ENCODE data around the gene PRSS33. TPM values are rescaled to one million over a fixed set of nuclear protein-coding genes. Genes with fewer than 3 reads are reported as not detected.
A peak's percentile ranks its signal among the peaks of the same experiment; 100 is the strongest.

Gene PRSS33, protein sequence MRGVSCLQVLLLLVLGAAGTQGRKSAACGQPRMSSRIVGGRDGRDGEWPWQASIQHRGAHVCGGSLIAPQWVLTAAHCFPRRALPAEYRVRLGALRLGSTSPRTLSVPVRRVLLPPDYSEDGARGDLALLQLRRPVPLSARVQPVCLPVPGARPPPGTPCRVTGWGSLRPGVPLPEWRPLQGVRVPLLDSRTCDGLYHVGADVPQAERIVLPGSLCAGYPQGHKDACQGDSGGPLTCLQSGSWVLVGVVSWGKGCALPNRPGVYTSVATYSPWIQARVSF
- total RNA-seq, result not detected in 2 replicates

DNA sequence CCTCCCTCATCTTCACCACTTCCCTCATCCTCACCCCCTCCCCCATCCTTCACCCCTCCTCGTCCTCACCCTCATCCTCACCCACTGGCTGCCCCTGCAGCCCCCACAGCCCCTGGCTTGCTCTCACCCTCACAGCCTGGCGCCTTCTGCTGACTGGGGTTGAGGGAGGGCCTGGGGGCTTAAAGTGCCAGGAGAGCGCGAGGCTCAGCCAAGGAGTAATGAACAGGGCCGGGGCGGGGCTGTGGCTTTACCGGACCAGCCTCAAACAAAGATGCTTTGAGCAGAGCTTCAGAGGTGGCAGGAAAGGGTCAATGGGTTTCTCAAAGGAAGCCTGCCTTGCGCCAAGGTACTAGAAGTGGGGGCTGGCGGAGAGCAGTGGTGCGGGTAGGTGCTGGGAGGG lies at the start of gene PRSS33:
TSS of gene PRSS33 (minus strand) at position 155 of the 400 bp plus-strand sequence. CDS start 1,013 bp downstream, outside the sequence.
- FAIRE-seq, result no peak
- TF ChIP-seq, protein P1, sequence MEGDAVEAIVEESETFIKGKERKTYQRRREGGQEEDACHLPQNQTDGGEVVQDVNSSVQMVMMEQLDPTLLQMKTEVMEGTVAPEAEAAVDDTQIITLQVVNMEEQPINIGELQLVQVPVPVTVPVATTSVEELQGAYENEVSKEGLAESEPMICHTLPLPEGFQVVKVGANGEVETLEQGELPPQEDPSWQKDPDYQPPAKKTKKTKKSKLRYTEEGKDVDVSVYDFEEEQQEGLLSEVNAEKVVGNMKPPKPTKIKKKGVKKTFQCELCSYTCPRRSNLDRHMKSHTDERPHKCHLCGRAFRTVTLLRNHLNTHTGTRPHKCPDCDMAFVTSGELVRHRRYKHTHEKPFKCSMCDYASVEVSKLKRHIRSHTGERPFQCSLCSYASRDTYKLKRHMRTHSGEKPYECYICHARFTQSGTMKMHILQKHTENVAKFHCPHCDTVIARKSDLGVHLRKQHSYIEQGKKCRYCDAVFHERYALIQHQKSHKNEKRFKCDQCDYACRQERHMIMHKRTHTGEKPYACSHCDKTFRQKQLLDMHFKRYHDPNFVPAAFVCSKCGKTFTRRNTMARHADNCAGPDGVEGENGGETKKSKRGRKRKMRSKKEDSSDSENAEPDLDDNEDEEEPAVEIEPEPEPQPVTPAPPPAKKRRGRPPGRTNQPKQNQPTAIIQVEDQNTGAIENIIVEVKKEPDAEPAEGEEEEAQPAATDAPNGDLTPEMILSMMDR (IDR thresholded peaks at IDR 0.05; ENCODE audit: insufficient read depth, low read length, severe bottlenecking), result no peak
- Histone ChIP-seq H3K36me3 (ENCODE audit: control insufficient read depth, insufficient read depth, low read length) (no peaks in the 10 kb centered on the region), H3K27me3 (ENCODE audit: control insufficient read depth, insufficient read depth, low read length) (peaks cover 20% of the 10 kb centered on the region), H3K4me3 (ENCODE audit: low read depth, low read length) (no peak within 1 kb of the TSS)
- no peak for DNase-seq (ENCODE audit: low read depth)

DNA sequence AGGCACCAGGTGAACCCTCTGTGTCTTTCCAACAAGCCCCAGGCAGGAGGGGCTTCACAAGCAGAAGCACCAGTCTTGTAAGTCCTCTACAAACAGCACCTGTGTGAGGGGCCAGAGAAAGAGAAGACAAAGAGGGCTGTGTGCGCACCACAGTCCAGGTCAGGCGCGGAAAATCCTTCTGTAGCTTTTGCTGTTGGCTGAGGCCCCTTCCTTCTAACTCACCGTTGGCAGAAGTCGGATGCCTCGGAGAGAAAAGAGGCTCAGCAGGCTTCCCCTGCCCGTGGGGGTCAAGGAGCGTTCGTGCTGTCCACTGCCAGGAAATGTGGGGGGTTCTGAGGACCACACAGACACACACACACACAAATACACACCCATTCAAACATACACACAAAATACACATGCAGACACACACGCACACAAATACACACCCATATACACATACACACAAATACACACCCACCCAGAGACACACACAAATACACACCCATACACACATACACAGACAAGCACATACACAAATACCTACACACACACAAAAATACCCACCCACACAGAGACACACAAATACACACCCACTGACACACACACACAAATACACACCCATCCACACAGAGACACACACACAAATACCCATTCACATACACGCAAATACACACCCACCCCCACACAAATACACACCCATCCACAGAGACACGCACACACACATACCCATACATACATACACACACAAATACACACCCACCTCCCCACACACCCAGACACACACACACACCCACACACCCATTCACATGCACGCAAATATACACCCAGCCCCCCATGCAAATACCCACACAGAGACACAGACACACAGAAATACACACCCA lies 49.5 kb upstream of the PRSS33 start:
- Histone ChIP-seq H3K4me3 (ENCODE audit: low read depth, low read length) (no peak overlapping the region), H3K27me3 (ENCODE audit: control insufficient read depth, insufficient read depth, low read length) (no peaks in the 10 kb centered on the region), H3K36me3 (ENCODE audit: control insufficient read depth, insufficient read depth, low read length) (no peaks in the 10 kb centered on the region)
- DNase-seq (ENCODE audit: low read depth), result no peak
- TF ChIP-seq, protein P1 (IDR thresholded peaks at IDR 0.05; ENCODE audit: insufficient read depth, low read length, severe bottlenecking), result no peak
- FAIRE-seq, result peak; percentile 47

DNA sequence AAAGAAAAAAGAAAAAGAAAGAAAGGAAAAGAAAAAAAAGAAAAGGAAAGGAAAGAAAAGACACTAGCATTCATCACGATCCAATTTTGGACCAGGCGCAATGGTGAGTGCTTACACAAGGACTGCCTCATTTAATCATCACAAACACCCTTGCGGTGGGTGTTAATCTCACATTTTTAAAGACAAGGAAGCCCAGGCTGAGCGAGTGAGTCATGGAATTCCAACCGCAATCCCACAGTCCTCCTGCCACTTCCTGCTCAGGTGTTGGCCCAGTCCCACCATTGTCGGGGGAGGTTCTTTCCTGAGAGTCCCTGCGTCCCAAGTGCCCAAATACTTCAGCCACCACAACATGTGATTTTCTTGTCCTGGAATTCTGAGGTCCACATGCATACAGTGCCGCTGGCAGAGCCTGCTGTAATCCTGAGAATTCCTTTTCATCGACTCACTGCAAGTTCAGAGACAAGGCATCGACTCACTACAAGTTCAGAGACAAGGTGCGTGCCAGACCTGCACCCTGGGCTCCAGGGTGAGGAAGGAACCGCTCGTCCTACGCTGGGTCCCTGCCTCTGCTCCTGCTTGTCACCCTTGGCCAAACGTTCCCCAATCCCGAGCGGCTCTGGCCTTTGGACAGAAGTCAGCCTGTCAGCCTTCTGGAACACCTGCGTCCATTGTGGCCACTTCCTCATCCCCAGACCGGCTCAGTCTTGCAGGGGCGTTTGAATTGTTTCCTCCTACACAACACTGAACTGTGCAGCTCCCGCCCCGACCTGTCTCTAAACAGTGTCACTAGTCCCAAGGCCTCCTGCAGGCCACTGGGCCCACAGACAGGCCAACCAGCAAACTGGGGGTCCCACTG lies 48.5 kb upstream of the PRSS33 start:
- Histone ChIP-seq H3K27me3 (ENCODE audit: control insufficient read depth, insufficient read depth, low read length) (no peaks in the 10 kb centered on the region), H3K36me3 (ENCODE audit: control insufficient read depth, insufficient read depth, low read length) (no peaks in the 10 kb centered on the region), H3K4me3 (ENCODE audit: low read depth, low read length) (peak overlapping the region; percentile 1)
- DNase-seq (ENCODE audit: low read depth) (peak; percentile 97), FAIRE-seq (peak; percentile 100)
- TF ChIP-seq, protein P1 (IDR thresholded peaks at IDR 0.05; ENCODE audit: insufficient read depth, low read length, severe bottlenecking), result no peak

DNA sequence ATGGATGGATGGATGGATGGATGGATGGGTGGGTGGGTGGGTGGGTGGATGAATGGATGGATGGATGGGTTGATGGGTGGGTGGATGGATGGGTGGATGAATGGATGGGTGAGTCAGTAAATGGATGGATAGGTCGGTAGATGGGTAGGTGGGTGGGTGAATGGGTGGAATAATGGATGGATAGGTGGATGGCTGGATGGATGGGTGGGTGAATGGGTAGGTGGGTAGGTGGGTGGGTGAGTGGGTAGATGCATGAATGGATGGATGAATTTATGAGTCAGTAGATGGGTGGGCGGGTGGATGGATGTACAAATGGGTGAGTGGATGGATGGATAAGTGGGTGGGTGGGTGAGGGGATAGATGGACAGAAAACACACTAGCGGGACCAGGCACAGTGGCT lies 47.6 kb upstream of the PRSS33 start:
- H3K4me3 ChIP-seq (ENCODE audit: low read depth, low read length), result no peak overlapping the region
- no peaks in the 10 kb centered on the region for H3K27me3 ChIP-seq (ENCODE audit: control insufficient read depth, insufficient read depth, low read length)
- no peak for DNase-seq (ENCODE audit: low read depth)
- TF ChIP-seq, protein P1 (IDR thresholded peaks at IDR 0.05; ENCODE audit: insufficient read depth, low read length, severe bottlenecking), result no peak
- H3K36me3 ChIP-seq (ENCODE audit: control insufficient read depth, insufficient read depth, low read length), result no peaks in the 10 kb centered on the region
- no peak for FAIRE-seq

DNA sequence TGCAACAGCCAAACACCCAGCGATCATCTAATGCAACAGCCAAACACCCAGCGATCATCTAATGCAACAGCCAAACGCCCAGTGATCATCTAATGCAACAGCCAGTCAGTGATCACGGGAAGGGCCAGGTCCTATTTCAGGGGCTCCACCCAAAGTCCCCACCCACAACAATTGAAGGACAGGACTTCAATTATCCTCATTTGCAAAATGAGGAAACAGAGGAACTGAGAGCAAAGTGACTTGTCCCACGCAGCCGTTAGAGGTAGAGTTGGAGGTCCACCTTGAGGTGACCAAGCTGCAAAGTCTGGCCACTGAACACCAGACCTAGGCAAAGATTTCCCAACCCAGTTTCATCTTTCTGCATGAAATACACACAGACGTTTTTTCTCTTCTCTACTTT lies 46.4 kb upstream of the PRSS33 start:
- FAIRE-seq (no peak), DNase-seq (ENCODE audit: low read depth) (no peak)
- Histone ChIP-seq H3K36me3 (ENCODE audit: control insufficient read depth, insufficient read depth, low read length) (no peaks in the 10 kb centered on the region), H3K27me3 (ENCODE audit: control insufficient read depth, insufficient read depth, low read length) (no peaks in the 10 kb centered on the region), H3K4me3 (ENCODE audit: low read depth, low read length) (no peak overlapping the region)
- TF ChIP-seq, protein P1 (IDR thresholded peaks at IDR 0.05; ENCODE audit: insufficient read depth, low read length, severe bottlenecking), result no peak
